Mesothelial cell of epicardium (in vitro differentiated cells): ENCODE measurements around the gene EPHA1. TPM values are rescaled to one million over a fixed set of nuclear protein-coding genes. Genes with fewer than 3 reads are reported as not detected.
A peak's percentile ranks its signal among the peaks of the same experiment; 100 is the strongest.

Source experiments
- DNase-seq, 2 experiments: peaks; one replicate each; pipeline ENCODE4 v3.0.0; 2021; ENCODE audit warnings: low spot score in 2 of 2; ENCODE audit not compliant: unreplicated experiment in 2 of 2
- H3K27ac Mint-ChIP-seq: 2 replicates; pipeline ENCODE4 v1.8.0; 2021; ENCODE audit warnings: mixed read lengths
- H3K27me3 Mint-ChIP-seq: 2 replicates; pipeline ENCODE4 v1.8.0; 2021; ENCODE audit warnings: low read depth, mixed read lengths
- H3K36me3 Mint-ChIP-seq: 2 replicates; pipeline ENCODE4 v1.8.0; 2021; ENCODE audit warnings: mixed read lengths
- H3K4me1 Mint-ChIP-seq: 2 replicates; pipeline ENCODE4 v1.8.0; 2021; ENCODE audit warnings: mixed read lengths
- H3K4me3 Mint-ChIP-seq: 2 replicates; pipeline ENCODE4 v1.8.0; 2021; ENCODE audit warnings: mild to moderate bottlenecking, moderate library complexity, mixed read lengths
- H3K9me3 Mint-ChIP-seq: 2 replicates; pipeline ENCODE4 v1.8.0; 2021; ENCODE audit warnings: mixed read lengths
- CTCF ChIP-seq: fragments of 200-600 bp; sonication (generic); IDR thresholded peaks from one replicate; pipeline ENCODE4 v1.5.0; 2021; ENCODE audit warnings: antibody characterized with exemption; ENCODE audit not compliant: unreplicated experiment
- total RNA-seq: library from RNA; stranded (reverse); gene quantifications from 3 replicates; pipeline ENCODE4 v1.2.1, GENCODE V29; 2021

The EPHA1 gene
- total RNA-seq, 1 donor from 2014 or later = 23.2 TPM

- DNase-seq = no peak
- TF ChIP-seq CTCF = no peak
- Mint-ChIP-seq H3K4me1 (peaks cover 28% of the 10 kb centered on the region), H3K27ac (peak overlapping the region; percentile 26), H3K9me3 (no peaks in the 10 kb centered on the region), H3K36me3 (no peaks in the 10 kb centered on the region), H3K4me3 (no peak overlapping the region), H3K27me3 (no peaks in the 10 kb centered on the region)
Measured at GRCh38 chr7:143382791-143383641, 25.6 kb downstream of the EPHA1 start.

GRCh38 chr7:143382126-143382790, 26.4 kb downstream of the EPHA1 start:
- H3K4me3 Mint-ChIP-seq = no peak overlapping the region
- peak overlapping the region; percentile 83 for H3K27ac Mint-ChIP-seq
- no peaks in the 10 kb centered on the region for H3K36me3 Mint-ChIP-seq
- DNase-seq = no peak
- no peak for TF ChIP-seq CTCF
- peaks cover 30% of the 10 kb centered on the region for H3K4me1 Mint-ChIP-seq
- H3K27me3 Mint-ChIP-seq = no peaks in the 10 kb centered on the region
- no peaks in the 10 kb centered on the region for H3K9me3 Mint-ChIP-seq

- peak overlapping the region; percentile 83 for H3K27ac Mint-ChIP-seq
- no peaks in the 10 kb centered on the region for H3K27me3 Mint-ChIP-seq
- H3K4me3 Mint-ChIP-seq = no peak overlapping the region
- H3K4me1 Mint-ChIP-seq = peaks cover 31% of the 10 kb centered on the region
- no peak for TF ChIP-seq CTCF
- peak; percentile 77 to 96 for DNase-seq
- H3K36me3 Mint-ChIP-seq = no peaks in the 10 kb centered on the region
- H3K9me3 Mint-ChIP-seq = no peaks in the 10 kb centered on the region
Measured at GRCh38 chr7:143381427-143382125, 27.1 kb downstream of the EPHA1 start.

- H3K4me1 Mint-ChIP-seq = peaks cover 31% of the 10 kb centered on the region
- H3K36me3 Mint-ChIP-seq = no peaks in the 10 kb centered on the region
- H3K9me3 Mint-ChIP-seq = no peaks in the 10 kb centered on the region
- peak within 1 kb of the TSS; percentile 87 for H3K27ac Mint-ChIP-seq
- H3K27me3 Mint-ChIP-seq = no peaks in the 10 kb centered on the region
- TF ChIP-seq CTCF = no peak
- peak within 1 kb of the TSS; percentile 76 for H3K4me3 Mint-ChIP-seq
- DNase-seq = peak; percentile 82 to 88
Measured at GRCh38 chr7:143380646-143381426, 27.8 kb downstream of the EPHA1 start, which contains the start of gene ZYX. ZYX (plus strand) TSS chr7:143381345; CDS start chr7:143381572, 227 bp downstream.

GRCh38 chr7:143380260-143380645, 28.4 kb downstream of the EPHA1 start:
- DNase-seq = peak; percentile 67 to 94
- Mint-ChIP-seq H3K36me3 (no peaks in the 10 kb centered on the region), H3K27me3 (no peaks in the 10 kb centered on the region), H3K27ac (peak overlapping the region; percentile 87), H3K4me1 (peaks cover 31% of the 10 kb centered on the region), H3K9me3 (no peaks in the 10 kb centered on the region), H3K4me3 (peak overlapping the region; percentile 76)
- peak; percentile 94 for TF ChIP-seq CTCF
